ENCODE data around the gene SRPK2. TPM values are rescaled to one million over a fixed set of nuclear protein-coding genes. Genes with fewer than 3 reads are reported as not detected.

The SRPK2 gene
- total RNA-seq, 1 donor from 2014 or later = 54.8 TPM

DNA sequence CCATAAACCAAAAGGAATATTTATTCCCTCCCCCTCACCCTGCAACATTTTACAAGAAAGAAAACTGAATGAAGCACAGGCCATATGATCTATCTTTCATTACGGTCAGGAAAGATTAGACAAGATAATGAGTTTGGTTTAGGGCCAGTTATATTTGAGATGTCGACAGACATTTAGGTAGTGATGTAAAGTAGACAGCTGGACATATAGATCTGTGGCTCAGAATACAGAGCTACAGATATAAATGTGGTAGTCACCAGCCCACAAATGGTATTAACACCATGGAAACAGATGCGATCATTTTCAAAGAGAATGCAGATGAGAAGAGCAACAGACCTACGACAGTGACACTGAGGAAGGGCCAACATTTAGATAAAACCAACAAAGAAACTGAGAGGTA lies 142.5 kb downstream of the SRPK2 start:
- Mint-ChIP-seq H3K36me3 (ENCODE audit: low read depth, unreplicated experiment) (no peaks in the 10 kb centered on the region), H3K27ac (ENCODE audit: unreplicated experiment) (no peak overlapping the region), H3K4me3 (ENCODE audit: unreplicated experiment) (no peak overlapping the region), H3K4me1 (ENCODE audit: low read depth, unreplicated experiment) (peaks cover 6% of the 10 kb centered on the region), H3K9me3 (ENCODE audit: unreplicated experiment) (no peaks in the 10 kb centered on the region), H3K27me3 (ENCODE audit: low read depth, unreplicated experiment) (no peaks in the 10 kb centered on the region)
- Histone ChIP-seq H3K4me3 (ENCODE audit: insufficient read depth, low read depth, low read length) (no peak overlapping the region), H3K4me2 (ENCODE audit: low read length) (no peak overlapping the region), H3K4me1 (ENCODE audit: insufficient read depth, low read length) (no peaks in the 10 kb centered on the region), H3K36me3 (ENCODE audit: insufficient read depth, low read length) (no peaks in the 10 kb centered on the region), H3K9me3 (ENCODE audit: insufficient read depth, low read depth, low read length) (no peaks in the 10 kb centered on the region), H3K79me2 (ENCODE audit: insufficient read depth, low read length) (peaks cover 47% of the 10 kb centered on the region), H3K27ac (ENCODE audit: low read depth, low read length) (no peak overlapping the region), H3K9ac (ENCODE audit: low read length) (no peak overlapping the region), H3K27me3 (ENCODE audit: insufficient read depth, low read length) (no peaks in the 10 kb centered on the region), H2AFZ (ENCODE audit: low read depth, low read length) (no peak overlapping the region), H4K20me1 (ENCODE audit: insufficient read depth, low read length) (peaks cover 59% of the 10 kb centered on the region)
- no peak for TF ChIP-seq EZH2 (IDR thresholded peaks at IDR 0.05; ENCODE audit: insufficient read depth, low read length)
- TF ChIP-seq, protein P1, sequence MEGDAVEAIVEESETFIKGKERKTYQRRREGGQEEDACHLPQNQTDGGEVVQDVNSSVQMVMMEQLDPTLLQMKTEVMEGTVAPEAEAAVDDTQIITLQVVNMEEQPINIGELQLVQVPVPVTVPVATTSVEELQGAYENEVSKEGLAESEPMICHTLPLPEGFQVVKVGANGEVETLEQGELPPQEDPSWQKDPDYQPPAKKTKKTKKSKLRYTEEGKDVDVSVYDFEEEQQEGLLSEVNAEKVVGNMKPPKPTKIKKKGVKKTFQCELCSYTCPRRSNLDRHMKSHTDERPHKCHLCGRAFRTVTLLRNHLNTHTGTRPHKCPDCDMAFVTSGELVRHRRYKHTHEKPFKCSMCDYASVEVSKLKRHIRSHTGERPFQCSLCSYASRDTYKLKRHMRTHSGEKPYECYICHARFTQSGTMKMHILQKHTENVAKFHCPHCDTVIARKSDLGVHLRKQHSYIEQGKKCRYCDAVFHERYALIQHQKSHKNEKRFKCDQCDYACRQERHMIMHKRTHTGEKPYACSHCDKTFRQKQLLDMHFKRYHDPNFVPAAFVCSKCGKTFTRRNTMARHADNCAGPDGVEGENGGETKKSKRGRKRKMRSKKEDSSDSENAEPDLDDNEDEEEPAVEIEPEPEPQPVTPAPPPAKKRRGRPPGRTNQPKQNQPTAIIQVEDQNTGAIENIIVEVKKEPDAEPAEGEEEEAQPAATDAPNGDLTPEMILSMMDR (IDR thresholded peaks at IDR 0.05; ENCODE audit: insufficient read depth, low read depth, low read length) = no peak
- no peak for DNase-seq (ENCODE audit: low read depth)
- FAIRE-seq = no peak

DNA sequence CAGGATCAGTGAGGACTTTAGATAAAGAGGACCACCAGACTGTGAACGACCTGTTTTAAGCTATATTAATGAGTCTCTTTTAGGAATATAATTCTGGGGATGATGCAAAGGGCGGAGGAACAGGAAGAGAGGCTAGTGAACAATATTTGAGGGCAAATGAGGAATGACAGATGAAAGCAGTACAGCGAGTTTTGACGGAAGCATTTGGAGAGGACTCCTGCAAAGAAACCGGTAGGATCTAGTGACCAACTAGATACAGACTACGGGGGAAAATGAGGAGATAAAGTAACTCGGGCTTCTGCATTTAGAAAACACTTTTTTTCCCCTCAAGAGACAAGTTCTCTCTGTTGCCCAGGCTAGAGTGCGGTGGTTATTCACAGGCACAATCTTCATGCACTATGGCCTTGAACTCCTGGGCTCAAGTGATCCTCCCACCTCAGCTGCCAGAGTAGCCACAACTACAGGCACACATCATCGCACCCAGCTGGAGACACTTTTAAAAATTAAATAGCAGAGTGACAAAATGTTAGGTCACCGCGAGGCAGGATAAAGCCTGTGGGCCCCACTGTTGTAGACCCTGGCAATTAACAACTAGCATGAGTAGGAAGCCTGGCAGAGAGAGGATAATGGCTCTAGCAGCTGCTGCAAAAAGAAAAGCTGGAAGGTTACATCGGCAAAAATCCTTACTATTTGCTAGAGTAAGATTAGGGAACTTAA lies 143.2 kb downstream of the SRPK2 start:
- Histone ChIP-seq H3K9me3 (ENCODE audit: insufficient read depth, low read depth, low read length) (no peaks in the 10 kb centered on the region), H4K20me1 (ENCODE audit: insufficient read depth, low read length) (peaks cover 63% of the 10 kb centered on the region), H3K27me3 (ENCODE audit: insufficient read depth, low read length) (no peaks in the 10 kb centered on the region), H3K4me3 (ENCODE audit: insufficient read depth, low read depth, low read length) (no peak overlapping the region), H3K27ac (ENCODE audit: low read depth, low read length) (no peak overlapping the region), H2AFZ (ENCODE audit: low read depth, low read length) (no peak overlapping the region), H3K4me1 (ENCODE audit: insufficient read depth, low read length) (no peaks in the 10 kb centered on the region), H3K4me2 (ENCODE audit: low read length) (no peak overlapping the region), H3K79me2 (ENCODE audit: insufficient read depth, low read length) (peaks cover 43% of the 10 kb centered on the region), H3K36me3 (ENCODE audit: insufficient read depth, low read length) (no peaks in the 10 kb centered on the region), H3K9ac (ENCODE audit: low read length) (no peak overlapping the region)
- FAIRE-seq (no peak), DNase-seq (ENCODE audit: low read depth) (no peak)
- H3K9me3 Mint-ChIP-seq (ENCODE audit: unreplicated experiment) = no peaks in the 10 kb centered on the region
- TF ChIP-seq EZH2 (IDR thresholded peaks at IDR 0.05; ENCODE audit: insufficient read depth, low read length) = no peak
- TF ChIP-seq, protein P1 (IDR thresholded peaks at IDR 0.05; ENCODE audit: insufficient read depth, low read depth, low read length) = no peak
- H3K4me1 Mint-ChIP-seq (ENCODE audit: low read depth, unreplicated experiment) = peaks cover 6% of the 10 kb centered on the region
- H3K4me3 Mint-ChIP-seq (ENCODE audit: unreplicated experiment) = no peak overlapping the region
- no peaks in the 10 kb centered on the region for H3K27me3 Mint-ChIP-seq (ENCODE audit: low read depth, unreplicated experiment)
- peaks cover 1% of the 10 kb centered on the region for H3K36me3 Mint-ChIP-seq (ENCODE audit: low read depth, unreplicated experiment)
- H3K27ac Mint-ChIP-seq (ENCODE audit: unreplicated experiment) = no peak overlapping the region

DNA sequence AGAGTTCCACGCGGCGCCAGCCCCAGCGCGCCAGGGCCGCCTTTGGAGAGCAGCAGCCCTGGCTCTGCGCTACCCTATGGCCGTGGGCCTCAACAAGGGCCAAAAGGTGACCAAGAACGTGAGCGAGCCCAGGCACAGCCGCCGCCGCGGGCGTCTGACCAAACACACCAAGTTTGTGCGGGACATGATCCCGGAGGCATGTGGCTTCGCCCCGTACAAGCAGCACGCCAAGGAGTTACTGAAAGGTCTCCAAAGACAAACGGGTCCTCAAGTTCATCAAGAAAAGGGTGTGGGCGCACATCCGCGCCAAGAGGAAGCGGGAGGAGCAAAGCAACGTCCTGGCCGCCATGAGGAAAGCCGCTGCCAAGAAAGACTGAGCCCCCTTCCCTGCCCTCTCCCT lies 144.1 kb downstream of the SRPK2 start:
- H3K27me3 ChIP-seq (ENCODE audit: insufficient read depth, low read length) = no peaks in the 10 kb centered on the region
- Mint-ChIP-seq H3K4me1 (ENCODE audit: low read depth, unreplicated experiment) (peaks cover 6% of the 10 kb centered on the region), H3K27me3 (ENCODE audit: low read depth, unreplicated experiment) (no peaks in the 10 kb centered on the region), H3K9me3 (ENCODE audit: unreplicated experiment) (no peaks in the 10 kb centered on the region), H3K27ac (ENCODE audit: unreplicated experiment) (no peak overlapping the region), H3K4me3 (ENCODE audit: unreplicated experiment) (no peak overlapping the region), H3K36me3 (ENCODE audit: low read depth, unreplicated experiment) (peaks cover 1% of the 10 kb centered on the region)
- FAIRE-seq (no peak), DNase-seq (ENCODE audit: low read depth) (no peak)
- no peak overlapping the region for H3K27ac ChIP-seq (ENCODE audit: low read depth, low read length)
- no peak for TF ChIP-seq EZH2 (IDR thresholded peaks at IDR 0.05; ENCODE audit: insufficient read depth, low read length)
- TF ChIP-seq, protein P1 (IDR thresholded peaks at IDR 0.05; ENCODE audit: insufficient read depth, low read depth, low read length) = no peak
- H3K4me1 ChIP-seq (ENCODE audit: insufficient read depth, low read length) = no peaks in the 10 kb centered on the region
- H2AFZ ChIP-seq (ENCODE audit: low read depth, low read length) = no peak overlapping the region
- peaks cover 43% of the 10 kb centered on the region for H3K79me2 ChIP-seq (ENCODE audit: insufficient read depth, low read length)
- no peak overlapping the region for H3K4me3 ChIP-seq (ENCODE audit: insufficient read depth, low read depth, low read length)
- no peaks in the 10 kb centered on the region for H3K9me3 ChIP-seq (ENCODE audit: insufficient read depth, low read depth, low read length)
- H4K20me1 ChIP-seq (ENCODE audit: insufficient read depth, low read length) = peaks cover 68% of the 10 kb centered on the region
- H3K36me3 ChIP-seq (ENCODE audit: insufficient read depth, low read length) = no peaks in the 10 kb centered on the region
- no peak overlapping the region for H3K4me2 ChIP-seq (ENCODE audit: low read length)
- no peak overlapping the region for H3K9ac ChIP-seq (ENCODE audit: low read length)

Data from astrocyte (in vitro differentiated cells and primary cell).